OCI-LY3 (cell line): ENCODE data around the gene ERC2.

Source experiments
- CTCF ChIP-seq: fragments of 200-600, 300-600 bp; sonication (generic); IDR thresholded peaks from 2 replicates; pipeline ENCODE4 v1.5.1; 2014; ENCODE audit warnings: antibody characterized with exemption, low read length, low read depth
- EZH2phosphoT487 ChIP-seq: fragments of 200-600 bp; shearing (Covaris generic); IDR thresholded peaks from 2 replicates; pipeline ENCODE4 v1.6.1; 2018; ENCODE audit warnings: antibody characterized with exemption, mixed run types, low read depth

GRCh38 chr3:55724821-55725220 is 743.4 kb downstream of the ERC2 start:
- TF ChIP-seq CTCF (no peak), EZH2phosphoT487 (no peak)
